ENCODE results near the gene PER3. TPM values are rescaled to one million over a fixed set of nuclear protein-coding genes. Genes with fewer than 3 reads are reported as not detected.

Gene PER3
- total RNA-seq, 3 donors from 2014 or later (not counting 1 experiment from before 2014, with no cell fraction given) = 9.1 to 20.8 (median 19.2) TPM

DNA sequence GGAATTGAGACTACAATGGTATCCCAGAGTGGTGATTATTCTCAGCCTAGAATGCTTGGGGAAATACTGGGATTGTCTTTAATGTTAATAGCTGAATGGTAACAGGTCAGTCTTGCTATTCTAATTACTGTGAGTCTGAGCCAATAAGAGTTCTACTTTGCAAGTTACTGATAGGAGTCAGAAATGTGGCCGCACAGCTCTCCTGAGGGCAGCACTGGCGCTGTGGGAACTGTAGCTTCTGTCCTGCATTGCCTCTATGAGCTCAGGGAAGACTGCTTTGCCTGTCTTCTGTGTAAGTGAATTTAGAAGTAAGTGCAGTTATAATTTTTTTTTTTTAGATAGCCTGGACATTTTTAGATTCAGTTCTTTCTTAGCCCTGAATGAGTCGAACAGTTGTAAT is 23.0 kb upstream of the PER3 start:
- intact Hi-C loops (cut with micrococcal nuclease) = no loop called here
- Mint-ChIP-seq H3K36me3 (no peaks in the 10 kb centered on the region), H3K27ac (no peak overlapping the region), H3K27me3 (ENCODE audit: low read depth in 2 of 2) (peaks cover 6 to 18% of the 10 kb centered on the region in 2 donors), H3K9me3 (no peaks in the 10 kb centered on the region), H3K4me1 (no peaks in the 10 kb centered on the region), H3K4me3 (no peak overlapping the region)
- H3K36me3 ChIP-seq (ENCODE audit: control insufficient read depth, insufficient read depth, low read length) = no peaks in the 10 kb centered on the region
- TF ChIP-seq, protein P1, sequence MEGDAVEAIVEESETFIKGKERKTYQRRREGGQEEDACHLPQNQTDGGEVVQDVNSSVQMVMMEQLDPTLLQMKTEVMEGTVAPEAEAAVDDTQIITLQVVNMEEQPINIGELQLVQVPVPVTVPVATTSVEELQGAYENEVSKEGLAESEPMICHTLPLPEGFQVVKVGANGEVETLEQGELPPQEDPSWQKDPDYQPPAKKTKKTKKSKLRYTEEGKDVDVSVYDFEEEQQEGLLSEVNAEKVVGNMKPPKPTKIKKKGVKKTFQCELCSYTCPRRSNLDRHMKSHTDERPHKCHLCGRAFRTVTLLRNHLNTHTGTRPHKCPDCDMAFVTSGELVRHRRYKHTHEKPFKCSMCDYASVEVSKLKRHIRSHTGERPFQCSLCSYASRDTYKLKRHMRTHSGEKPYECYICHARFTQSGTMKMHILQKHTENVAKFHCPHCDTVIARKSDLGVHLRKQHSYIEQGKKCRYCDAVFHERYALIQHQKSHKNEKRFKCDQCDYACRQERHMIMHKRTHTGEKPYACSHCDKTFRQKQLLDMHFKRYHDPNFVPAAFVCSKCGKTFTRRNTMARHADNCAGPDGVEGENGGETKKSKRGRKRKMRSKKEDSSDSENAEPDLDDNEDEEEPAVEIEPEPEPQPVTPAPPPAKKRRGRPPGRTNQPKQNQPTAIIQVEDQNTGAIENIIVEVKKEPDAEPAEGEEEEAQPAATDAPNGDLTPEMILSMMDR (IDR thresholded peaks at IDR 0.05) = no peak
- H3K4me1 ChIP-seq (ENCODE audit: control insufficient read depth, insufficient read depth, low read length) = no peaks in the 10 kb centered on the region
- H3K27me3 ChIP-seq (ENCODE audit: control insufficient read depth, insufficient read depth, low read length) = no peaks in the 10 kb centered on the region
- H3K4me3 ChIP-seq (ENCODE audit: low read length) = no peak overlapping the region
- H3K9me3 ChIP-seq (ENCODE audit: control insufficient read depth, insufficient read depth, low read length) = no peaks in the 10 kb centered on the region
- no peak for DNase-seq
- WGBS (ENCODE audit: insufficient coverage) = 85% methylated on average over 3 of the region's 3 CpGs
- H3K27ac ChIP-seq (ENCODE audit: low read length) = no peak overlapping the region
- no peak for ATAC-seq

DNA sequence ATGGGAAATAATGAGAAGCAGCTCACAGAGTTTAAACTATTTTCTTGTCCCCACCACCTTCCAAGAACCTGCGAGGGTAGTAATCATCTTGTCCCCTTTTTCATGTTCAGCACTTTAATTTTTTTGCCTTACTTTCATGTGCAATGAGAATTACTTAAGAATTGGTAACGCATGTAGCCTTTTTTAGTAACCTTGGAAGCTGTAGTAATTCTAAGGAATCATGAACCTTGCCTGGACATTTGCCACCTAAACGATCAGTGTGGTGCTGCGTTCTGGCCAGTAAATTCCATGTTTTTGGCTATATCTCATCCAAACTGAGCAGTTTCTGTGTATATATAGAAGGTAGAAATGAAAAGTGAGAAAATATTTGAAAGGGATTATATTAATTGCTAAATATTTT is 16.9 kb upstream of the PER3 start:
- Mint-ChIP-seq H3K9me3 (no peaks in the 10 kb centered on the region), H3K27me3 (ENCODE audit: low read depth in 2 of 2) (peaks cover 12 to 33% of the 10 kb centered on the region in 2 donors), H3K36me3 (no peaks in the 10 kb centered on the region), H3K4me3 (no peak overlapping the region), H3K4me1 (peaks cover 12 to 13% of the 10 kb centered on the region in 2 donors), H3K27ac (no peak overlapping the region)
- peaks cover 13% of the 10 kb centered on the region for H3K4me1 ChIP-seq (ENCODE audit: control insufficient read depth, insufficient read depth, low read length)
- TF ChIP-seq, protein P1 (IDR thresholded peaks at IDR 0.05) = no peak
- 92% methylated on average over 3 of the region's 4 CpGs for WGBS (ENCODE audit: insufficient coverage)
- H3K27me3 ChIP-seq (ENCODE audit: control insufficient read depth, insufficient read depth, low read length) = no peaks in the 10 kb centered on the region
- no peaks in the 10 kb centered on the region for H3K36me3 ChIP-seq (ENCODE audit: control insufficient read depth, insufficient read depth, low read length)
- no peak overlapping the region for H3K27ac ChIP-seq (ENCODE audit: low read length)
- no peak overlapping the region for H3K4me3 ChIP-seq (ENCODE audit: low read length)
- no peaks in the 10 kb centered on the region for H3K9me3 ChIP-seq (ENCODE audit: control insufficient read depth, insufficient read depth, low read length)
- intact Hi-C loops (cut with micrococcal nuclease) = no loop called here
- DNase-seq (no peak), ATAC-seq (no peak)

DNA sequence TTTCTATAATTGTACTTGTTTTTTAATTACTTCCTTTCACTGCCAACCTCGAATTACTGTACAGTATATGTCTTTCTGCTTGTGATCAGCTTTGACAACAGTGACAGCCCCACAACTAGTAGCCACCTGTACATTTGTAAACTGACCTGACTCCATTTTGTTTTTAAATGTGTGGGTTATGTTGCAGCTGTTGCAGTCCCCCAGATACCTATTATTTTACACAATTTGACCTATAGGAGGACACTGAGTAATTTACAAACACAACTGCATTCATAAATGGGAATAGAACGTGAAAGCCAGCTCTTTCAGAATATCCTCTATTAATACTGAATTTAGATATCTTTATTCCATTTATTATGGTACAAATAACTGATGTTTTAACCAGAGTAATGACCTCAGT is 15.5 kb upstream of the PER3 start:
- no peaks in the 10 kb centered on the region for H3K9me3 Mint-ChIP-seq
- peaks cover 15 to 20% of the 10 kb centered on the region in 2 donors for H3K4me1 Mint-ChIP-seq
- H3K36me3 ChIP-seq (ENCODE audit: control insufficient read depth, insufficient read depth, low read length) = peaks cover 3% of the 10 kb centered on the region
- no peaks in the 10 kb centered on the region for H3K27me3 ChIP-seq (ENCODE audit: control insufficient read depth, insufficient read depth, low read length)
- intact Hi-C loops (cut with micrococcal nuclease) = no loop called here
- H3K4me1 ChIP-seq (ENCODE audit: control insufficient read depth, insufficient read depth, low read length) = peaks cover 19% of the 10 kb centered on the region
- DNase-seq = no peak
- H3K4me3 Mint-ChIP-seq = no peak overlapping the region
- H3K9me3 ChIP-seq (ENCODE audit: control insufficient read depth, insufficient read depth, low read length) = no peaks in the 10 kb centered on the region
- no peaks in the 10 kb centered on the region for H3K36me3 Mint-ChIP-seq
- H3K27ac Mint-ChIP-seq = no peak overlapping the region
- WGBS (ENCODE audit: insufficient coverage) = 0% methylated on average over 1 of the region's 2 CpGs
- no peak overlapping the region for H3K4me3 ChIP-seq (ENCODE audit: low read length)
- H3K27me3 Mint-ChIP-seq (ENCODE audit: low read depth in 2 of 2) = peaks cover 9 to 24% of the 10 kb centered on the region in 2 donors
- TF ChIP-seq, protein P1 (IDR thresholded peaks at IDR 0.05) = no peak
- ATAC-seq = no peak
- H3K27ac ChIP-seq (ENCODE audit: low read length) = no peak overlapping the region

DNA sequence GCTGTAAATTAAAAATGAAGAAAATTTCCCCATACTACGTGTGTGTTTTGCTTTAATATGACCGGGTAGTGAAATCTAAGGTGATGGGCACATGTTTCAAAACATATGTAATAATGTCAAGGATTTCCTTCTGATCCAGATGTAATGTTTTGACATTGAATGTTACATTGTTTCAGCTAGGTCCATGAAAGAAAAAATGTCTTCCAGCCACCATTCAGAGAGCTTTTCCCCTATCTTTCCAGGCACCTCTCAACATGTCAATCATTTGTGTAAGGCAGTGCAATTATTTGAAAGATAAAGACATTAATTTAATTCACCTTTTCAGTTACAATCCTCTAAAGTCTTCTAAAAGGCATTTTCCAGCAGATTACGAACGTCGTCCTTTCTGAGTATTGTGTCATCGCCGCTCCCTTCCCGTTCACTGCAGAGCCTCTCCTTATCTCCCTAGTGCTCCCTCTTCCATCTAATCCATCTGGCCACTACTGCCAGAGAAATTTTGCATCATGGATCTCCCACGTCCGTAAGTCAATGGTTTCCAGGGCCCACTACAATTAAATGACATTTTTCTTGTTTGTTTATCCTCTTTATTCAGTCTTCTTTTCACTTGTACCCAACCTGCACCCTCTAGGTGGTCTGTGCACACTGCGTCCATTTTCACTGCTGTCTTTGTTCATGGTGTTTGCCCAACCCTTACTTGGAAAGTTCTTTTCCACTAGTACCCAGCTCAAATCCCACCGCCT is 14.2 kb upstream of the PER3 start:
- Histone ChIP-seq H3K36me3 (ENCODE audit: control insufficient read depth, insufficient read depth, low read length) (peaks cover 9% of the 10 kb centered on the region), H3K9me3 (ENCODE audit: control insufficient read depth, insufficient read depth, low read length) (no peaks in the 10 kb centered on the region), H3K27ac (ENCODE audit: low read length) (no peak overlapping the region), H3K4me3 (ENCODE audit: low read length) (no peak overlapping the region), H3K4me1 (ENCODE audit: control insufficient read depth, insufficient read depth, low read length) (peaks cover 19% of the 10 kb centered on the region), H3K27me3 (ENCODE audit: control insufficient read depth, insufficient read depth, low read length) (no peaks in the 10 kb centered on the region)
- Mint-ChIP-seq H3K36me3 (no peaks in the 10 kb centered on the region), H3K4me3 (peak overlapping the region; percentile 25), H3K9me3 (no peaks in the 10 kb centered on the region), H3K4me1 (peaks cover 22 to 24% of the 10 kb centered on the region in 2 donors), H3K27me3 (ENCODE audit: low read depth in 2 of 2) (peaks cover 9 to 24% of the 10 kb centered on the region in 2 donors), H3K27ac (no peak overlapping the region)
- no peak for ATAC-seq
- TF ChIP-seq, protein P1 (IDR thresholded peaks at IDR 0.05) = no peak
- intact Hi-C loops (cut with micrococcal nuclease) = no loop called here
- DNase-seq = no peak
- 95% methylated on average over 9 of the region's 12 CpGs for WGBS (ENCODE audit: insufficient coverage)

Measured in natural killer cell (primary cell).